ENCODE data around the gene MAP3K5.

MAP3K5 gene

GRCh38 chr6:136647363-136647852 is 144.9 kb downstream of the MAP3K5 start:
- no peak for DNase-seq (ENCODE audit: low spot score)

- peak; percentile 36 for DNase-seq (ENCODE audit: low spot score)
Observed at GRCh38 chr6:136646377-136646776, 145.9 kb downstream of the MAP3K5 start.

GRCh38 chr6:136644597-136644952 is 147.7 kb downstream of the MAP3K5 start:
- DNase-seq (ENCODE audit: low spot score) = no peak

- DNase-seq (ENCODE audit: low spot score) = peak; percentile 80
Observed at GRCh38 chr6:136643850-136644596, 148.3 kb downstream of the MAP3K5 start.

- no peak for DNase-seq (ENCODE audit: low spot score)
Observed at GRCh38 chr6:136641873-136642465, 150.3 kb downstream of the MAP3K5 start.

- no peak for DNase-seq (ENCODE audit: low spot score)
Observed at GRCh38 chr6:136641166-136641565, 151.1 kb downstream of the MAP3K5 start.

GRCh38 chr6:136640132-136640915 is 152.0 kb downstream of the MAP3K5 start:
- no peak for DNase-seq (ENCODE audit: low spot score)

GRCh38 chr6:136639702-136640101 is 152.6 kb downstream of the MAP3K5 start:
- DNase-seq (ENCODE audit: low spot score) = no peak

GRCh38 chr6:136635615-136636014 is 156.7 kb downstream of the MAP3K5 start:
- DNase-seq (ENCODE audit: low spot score) = no peak

GRCh38 chr6:136633355-136633754 is 158.9 kb downstream of the MAP3K5 start:
- no peak for DNase-seq (ENCODE audit: low spot score)

GRCh38 chr6:136628996-136629395 is 163.3 kb downstream of the MAP3K5 start:
- no peak for DNase-seq (ENCODE audit: low spot score)

GRCh38 chr6:136627191-136627590 is 165.1 kb downstream of the MAP3K5 start:
- no peak for DNase-seq (ENCODE audit: low spot score)

GRCh38 chr6:136625293-136625692 is 167.0 kb downstream of the MAP3K5 start:
- no peak for DNase-seq (ENCODE audit: low spot score)

GRCh38 chr6:136624347-136624746 is 167.9 kb downstream of the MAP3K5 start:
- DNase-seq (ENCODE audit: low spot score) = no peak

- no peak for DNase-seq (ENCODE audit: low spot score)
Observed at GRCh38 chr6:136618086-136618485, 174.2 kb downstream of the MAP3K5 start.

GRCh38 chr6:136616527-136616926 is 175.8 kb downstream of the MAP3K5 start:
- DNase-seq (ENCODE audit: low spot score) = no peak

GRCh38 chr6:136614994-136615393 is 177.3 kb downstream of the MAP3K5 start:
- no peak for DNase-seq (ENCODE audit: low spot score)

GRCh38 chr6:136614350-136614749 is 177.9 kb downstream of the MAP3K5 start:
- no peak for DNase-seq (ENCODE audit: low spot score)

- no peak for DNase-seq (ENCODE audit: low spot score)
Observed at GRCh38 chr6:136613477-136613876, 178.8 kb downstream of the MAP3K5 start.

GRCh38 chr6:136612666-136613389 is 179.4 kb downstream of the MAP3K5 start:
- no peak for DNase-seq (ENCODE audit: low spot score)

GRCh38 chr6:136611746-136612145 is 180.5 kb downstream of the MAP3K5 start:
- no peak for DNase-seq (ENCODE audit: low spot score)

- no peak for DNase-seq (ENCODE audit: low spot score)
Observed at GRCh38 chr6:136611133-136611532, 181.1 kb downstream of the MAP3K5 start.
